Heart left ventricle (tissue), 16 donors: ENCODE data around the gene TLX1. TPM values are rescaled to one million over a fixed set of nuclear protein-coding genes. Genes with fewer than 3 reads are reported as not detected.
A peak's percentile ranks its signal among the peaks of the same experiment; 100 is the strongest.

ENCODE experiments used
- ATAC-seq, 4 donors: fragments of 200-7000 bp; cut with Tn5 transposase; one replicate each; pipeline ENCODE4 v1.9.1; 2020 to 2022; ENCODE audit warnings: moderate library complexity in 4 of 4, mild to moderate bottlenecking in 3 of 4, moderate number of reproducible peaks in 1 of 4
- DNase-seq, 5 donors: peaks; one replicate each; pipeline ENCODE4 v3.0.0-alpha.2; 2020
- H3K27ac ChIP-seq, 12 donors: fragments of 200-600 bp; sonication (generic) in 4 of 12; one replicate each; pipeline versions ENCODE4 v1.5.0 to v1.8.0; 2016 to 2022; ENCODE audit warnings: mild to moderate bottlenecking in 2 of 12
- H3K27me3 ChIP-seq, 9 donors: fragments of 200-600 bp; sonication (generic) in 2 of 9; one replicate each; pipeline versions ENCODE4 v1.5.1 to v1.8.0; 2016 to 2022; ENCODE audit warnings: mild to moderate bottlenecking in 3 of 9
- H3K36me3 ChIP-seq, 9 donors: fragments of 200-600 bp; sonication (generic) in 2 of 9; one replicate each; pipeline versions ENCODE4 v1.5.0 to v1.8.0; 2018 to 2022; ENCODE audit warnings: mild to moderate bottlenecking in 2 of 9
- H3K4me1 ChIP-seq, 12 donors: fragments of 200-600 bp; sonication (generic) in 4 of 12; one replicate each; pipeline versions ENCODE4 v1.5.0 to v1.8.0; 2016 to 2022; ENCODE audit warnings: mild to moderate bottlenecking in 3 of 12
- H3K4me3 ChIP-seq, 12 donors: fragments of 200-600 bp; sonication (generic) in 4 of 12; one replicate each; pipeline versions ENCODE4 v1.5.0 to v1.8.0; 2017 to 2022; ENCODE audit warnings: mild to moderate bottlenecking in 9 of 12, moderate library complexity in 4 of 12
- H3K9me3 ChIP-seq, 12 donors: fragments of 200-600 bp; sonication (generic) in 4 of 12; one replicate each; pipeline versions ENCODE4 v1.5.0 to v1.8.0; 2016 to 2022; ENCODE audit warnings: mild to moderate bottlenecking in 1 of 12
- POLR2A ChIP-seq, 2 donors: fragments of 450-650 bp; IDR thresholded peaks; one replicate each; pipeline ENCODE4 v1.6.1; 2017; ENCODE audit warnings: antibody characterized with exemption in 2 of 2, mild to moderate bottlenecking in 2 of 2, moderate library complexity in 2 of 2
- WGBS, 4 donors: extraction: QIAGEN DNeasy Blood & Tissue Kit in 2 of 4; methylation state at CpG; one replicate each; pipeline versions ENCODE4 v1.1.5 to v1.1.7; 2013 to 2018; 5-methylcytosine and 5-hydroxymethylcytosine counted together
- intact Hi-C, 10 donors: fragments of 100-400 bp; cut with DNase I; formaldehyde crosslinking; loops; one replicate each; pipeline versions ENCODE4 v1.11.1 to v1.14.2; 2022
- long read RNA-seq, 3 donors: library from polyadenylated mRNA; unstranded; transcript quantifications; one replicate each; pipeline ENCODE4 v2.0.0, GENCODE V29; 2020 to 2021
- polyA plus RNA-seq, 2 donors: library from polyadenylated mRNA; stranded (reverse); fragments of 200-250 nt; gene quantifications; one replicate each; pipeline ENCODE4 v1.2.3, GENCODE V29; 2013
- total RNA-seq, 9 donors: library from RNA; depleted of rRNA in 2 of 9; stranded (reverse); fragments of >200 nt in 2 of 9; fragmentation: NEBNext Ultra II Directional in 3 of 9; extraction: Animal tissue kit (Norgen Biotek cat#: 25700) in 3 of 9; gene quantifications; one replicate each; pipeline versions ENCODE4 v1.1.0 to v1.2.4, GENCODE V29; 2016 to 2023
- TF ChIP-seq, protein P1 (sequence below), 12 donors: fragments of 200-600 bp; sonication (generic) in 4 of 12; IDR thresholded peaks; one replicate each; pipeline versions ENCODE4 v1.5.0 to v1.8.0; 2018 to 2022; ENCODE audit warnings: antibody characterized with exemption in 12 of 12, mild to moderate bottlenecking in 5 of 12
- donor health status: ischemic (EF 13 %, LVEDD 7.1; RV severe dilation, severe dysfunction).
- donor health status: healthy with polysubstance abuse.
- donor health status: DM: no; HTN: yes; CAD: no.
- donor health status: DM: no; HTN: no; CAD: no.
- donor health status: ischemic (EF 25% LVEDD 6.9; RV normal size, moderate dysfunction).
- donor health status: ischemic (EF 25% LVEDD 5.7; RV mildly dilated, moderate dysfunction).
- donor health status: healthy.
- donor health status: DM: yes; HTN: yes; CAD: no.
- donor health status: ischemic (EF 35%, LVEDD 5.7; RV mildly dilated, moderate dysfunction).
- donor health status: nonischemic (EF 11% LVEDD 7.7; RV severe dilation, severe dysfunction).
- donor health status: DM: yes; HTN: yes; CAD: no.
- donor health status: PGD.
- donor health status: ischemic (EF 29% LVEDD 5.4; RV normal size, mild dysfunction).
- donor health status: nonischemic (EF 23%, LVEDD 6.1; RV moderate dilation, normal function).

The TLX1 gene
- total RNA-seq (under 1 TPM in 6 of 9 donors, not detected in 3; 0.15 to 0.94 (median 0.20) TPM), polyA plus RNA-seq (under 1 TPM; 0.08 to 0.15 TPM)
- long read RNA-seq, donor 1, partial matches to known transcripts, result 0 of 1 reads
- long read RNA-seq, donor 1, other reads (novel, unspliced or antisense), result 0 of 1 reads
- long read RNA-seq, donor 2, partial matches to known transcripts, result 1 of 1 reads
- long read RNA-seq, donor 2, other reads (novel, unspliced or antisense), result 0 of 1 reads
- long read RNA-seq, donor 3, result 0 reads

GRCh38 chr10:101130984-101131961 is at the start of gene TLX1:
Gene TLX1, plus strand, starts transcription at chr10:101131300. Its CDS starts 242 bp downstream, at chr10:101131542.
- peaks cover 3 to 50% (median 23%) of the 10 kb centered on the region in 12 donors for H3K4me1 ChIP-seq
- H3K27ac ChIP-seq, result no peak within 1 kb of the TSS
- no peaks in the 10 kb centered on the region for H3K36me3 ChIP-seq
- peak in 2 of 4 donors; percentile 25 to 68 for ATAC-seq
- TF ChIP-seq, protein P1, sequence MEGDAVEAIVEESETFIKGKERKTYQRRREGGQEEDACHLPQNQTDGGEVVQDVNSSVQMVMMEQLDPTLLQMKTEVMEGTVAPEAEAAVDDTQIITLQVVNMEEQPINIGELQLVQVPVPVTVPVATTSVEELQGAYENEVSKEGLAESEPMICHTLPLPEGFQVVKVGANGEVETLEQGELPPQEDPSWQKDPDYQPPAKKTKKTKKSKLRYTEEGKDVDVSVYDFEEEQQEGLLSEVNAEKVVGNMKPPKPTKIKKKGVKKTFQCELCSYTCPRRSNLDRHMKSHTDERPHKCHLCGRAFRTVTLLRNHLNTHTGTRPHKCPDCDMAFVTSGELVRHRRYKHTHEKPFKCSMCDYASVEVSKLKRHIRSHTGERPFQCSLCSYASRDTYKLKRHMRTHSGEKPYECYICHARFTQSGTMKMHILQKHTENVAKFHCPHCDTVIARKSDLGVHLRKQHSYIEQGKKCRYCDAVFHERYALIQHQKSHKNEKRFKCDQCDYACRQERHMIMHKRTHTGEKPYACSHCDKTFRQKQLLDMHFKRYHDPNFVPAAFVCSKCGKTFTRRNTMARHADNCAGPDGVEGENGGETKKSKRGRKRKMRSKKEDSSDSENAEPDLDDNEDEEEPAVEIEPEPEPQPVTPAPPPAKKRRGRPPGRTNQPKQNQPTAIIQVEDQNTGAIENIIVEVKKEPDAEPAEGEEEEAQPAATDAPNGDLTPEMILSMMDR (IDR thresholded peaks at IDR 0.05), result no peak
- TF ChIP-seq POLR2A (IDR thresholded peaks at IDR 0.05), result no peak
- H3K4me3 ChIP-seq, result peak within 1 kb of the TSS; percentile 10 to 46 (median 34)
- WGBS, 4 donors, result 1 to 3% (median 2%) methylated on average over 47 to 83 of the region's 83 CpGs
- intact Hi-C loops, result no loop called here
- peaks cover 67 to 100% (median 100%) of the 10 kb centered on the region in 9 donors for H3K27me3 ChIP-seq
- no peaks in the 10 kb centered on the region for H3K9me3 ChIP-seq
- no peak for DNase-seq

GRCh38 chr10:101085846-101086245 is 45.3 kb upstream of the TLX1 start:
- Histone ChIP-seq H3K4me3 (no peak overlapping the region), H3K27ac (no peak overlapping the region), H3K27me3 (peaks cover 0 to 67% (median 24%) of the 10 kb centered on the region in 9 donors), H3K4me1 (no peaks in the 10 kb centered on the region), H3K9me3 (no peaks in the 10 kb centered on the region), H3K36me3 (no peaks in the 10 kb centered on the region)
- DNase-seq (no peak), ATAC-seq (no peak)
- intact Hi-C loops, result no loop called here
- 79 to 86% (median 82%) methylated on average over 6 of the region's 6 CpGs for WGBS, 4 donors
- TF ChIP-seq, protein P1 (IDR thresholded peaks at IDR 0.05), result no peak
- no peak for TF ChIP-seq POLR2A (IDR thresholded peaks at IDR 0.05)

- H3K27ac ChIP-seq, result no peak overlapping the region
- WGBS, 4 donors, result 79 to 88% (median 82%) methylated on average over 10 of the region's 10 CpGs
- intact Hi-C loops, result no loop called here
- ATAC-seq, result no peak
- H3K27me3 ChIP-seq, result peaks cover 0 to 69% (median 26%) of the 10 kb centered on the region in 9 donors
- no peaks in the 10 kb centered on the region for H3K9me3 ChIP-seq
- H3K4me1 ChIP-seq, result no peaks in the 10 kb centered on the region
- no peak for TF ChIP-seq POLR2A (IDR thresholded peaks at IDR 0.05)
- TF ChIP-seq, protein P1 (IDR thresholded peaks at IDR 0.05), result no peak
- no peaks in the 10 kb centered on the region for H3K36me3 ChIP-seq
- no peak overlapping the region for H3K4me3 ChIP-seq
- peak in 1 of 5 donors; percentile 5 for DNase-seq
These were observed 43.7 kb upstream of the TLX1 start for GRCh38 chr10:101087376-101087775.

DNA sequence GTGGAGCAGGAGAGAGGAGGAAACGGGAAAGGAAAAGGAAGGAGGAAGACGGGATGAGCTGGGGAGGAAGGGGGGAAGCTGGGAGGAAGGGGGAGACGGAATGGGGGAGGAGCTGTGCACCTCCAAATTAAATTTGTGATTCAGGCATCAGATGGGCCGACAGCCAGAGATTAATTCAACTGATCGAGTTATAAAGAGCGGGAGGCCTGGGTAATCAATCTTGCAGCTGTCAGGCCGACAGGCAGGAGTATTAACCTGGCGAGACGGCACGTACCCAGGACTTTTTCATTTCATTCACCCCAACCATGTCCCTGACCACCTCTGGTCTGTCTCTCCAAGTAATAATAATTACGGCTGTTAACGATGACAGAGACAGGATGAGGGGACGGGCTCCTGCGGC is 43.1 kb upstream of the TLX1 start:
- 39 to 54% (median 47%) methylated on average over 14 of the region's 14 CpGs for WGBS, 4 donors
- H3K36me3 ChIP-seq, result no peaks in the 10 kb centered on the region
- no peaks in the 10 kb centered on the region for H3K4me1 ChIP-seq
- DNase-seq, result peak in 1 of 5 donors; percentile 11
- no peak for TF ChIP-seq POLR2A (IDR thresholded peaks at IDR 0.05)
- TF ChIP-seq, protein P1 (IDR thresholded peaks at IDR 0.05), result no peak
- H3K9me3 ChIP-seq, result no peaks in the 10 kb centered on the region
- H3K4me3 ChIP-seq, result no peak overlapping the region
- intact Hi-C loops, result no loop called here
- H3K27me3 ChIP-seq, result peaks cover 6 to 68% (median 26%) of the 10 kb centered on the region in 9 donors
- no peak overlapping the region for H3K27ac ChIP-seq
- ATAC-seq, result no peak
